HG03469 (cell line): ENCODE measurements around the gene ZNF503.

Experiments
- ATAC-seq: cut with Tn5 transposase; IDR thresholded peaks from one replicate; pipeline ENCODE4 v1.9.1; 2021; ENCODE audit warnings: mild to moderate bottlenecking, moderate library complexity, moderate number of reproducible peaks; ENCODE audit not compliant: unreplicated experiment

The ZNF503 gene

GRCh38 chr10:75407713-75408508 is 6.3 kb upstream of the ZNF503 start:
- no peak for ATAC-seq

GRCh38 chr10:75407224-75407712 is 5.7 kb upstream of the ZNF503 start:
- ATAC-seq = no peak

- no peak for ATAC-seq
Measured at GRCh38 chr10:75406462-75407223, 5.1 kb upstream of the ZNF503 start.

DNA sequence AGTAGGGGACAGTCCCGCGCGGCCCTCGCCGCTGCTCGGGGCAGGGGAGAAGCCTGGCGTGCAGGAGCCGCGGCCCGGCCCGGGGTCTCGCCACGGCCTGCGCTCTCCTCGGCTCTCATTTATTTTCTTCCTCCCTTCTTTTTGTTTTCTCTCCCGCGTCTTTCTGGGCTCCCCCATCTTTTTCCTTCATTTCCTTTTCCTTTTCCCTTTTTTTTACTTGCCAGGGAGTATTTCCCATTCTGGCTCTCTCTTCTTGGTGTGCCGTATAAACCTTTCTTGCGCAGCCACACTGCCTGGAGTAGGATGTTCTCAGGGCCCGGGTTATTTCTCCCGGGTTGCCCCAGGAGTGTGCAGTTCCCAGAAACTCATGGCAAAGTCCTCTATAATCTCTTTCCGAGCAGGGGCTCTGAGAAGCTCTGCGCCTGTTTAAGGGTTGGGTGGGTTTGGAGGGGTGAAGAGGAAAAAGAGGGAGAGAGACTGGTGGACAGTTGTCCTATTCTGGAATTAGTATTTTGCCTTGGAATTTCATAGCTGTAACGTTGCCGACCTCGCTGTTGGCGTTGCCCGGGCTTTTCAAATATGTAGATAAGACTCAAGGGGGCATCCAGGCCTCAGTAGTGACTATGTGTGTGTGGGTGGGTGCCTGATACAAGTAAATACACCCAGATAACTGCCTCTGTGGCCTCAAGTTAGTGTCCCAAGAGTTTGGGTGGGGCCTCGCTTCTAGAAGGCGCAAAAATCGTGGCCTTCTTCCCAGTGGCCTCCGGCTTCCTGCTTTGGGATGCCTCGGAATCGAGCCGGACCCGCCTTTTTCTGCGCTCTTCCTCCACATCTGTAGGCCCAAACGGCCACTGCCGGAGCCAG is 4.3 kb upstream of the ZNF503 start:
- ATAC-seq = no peak

- ATAC-seq = no peak
Measured at GRCh38 chr10:75404815-75405597, 3.4 kb upstream of the ZNF503 start.

DNA sequence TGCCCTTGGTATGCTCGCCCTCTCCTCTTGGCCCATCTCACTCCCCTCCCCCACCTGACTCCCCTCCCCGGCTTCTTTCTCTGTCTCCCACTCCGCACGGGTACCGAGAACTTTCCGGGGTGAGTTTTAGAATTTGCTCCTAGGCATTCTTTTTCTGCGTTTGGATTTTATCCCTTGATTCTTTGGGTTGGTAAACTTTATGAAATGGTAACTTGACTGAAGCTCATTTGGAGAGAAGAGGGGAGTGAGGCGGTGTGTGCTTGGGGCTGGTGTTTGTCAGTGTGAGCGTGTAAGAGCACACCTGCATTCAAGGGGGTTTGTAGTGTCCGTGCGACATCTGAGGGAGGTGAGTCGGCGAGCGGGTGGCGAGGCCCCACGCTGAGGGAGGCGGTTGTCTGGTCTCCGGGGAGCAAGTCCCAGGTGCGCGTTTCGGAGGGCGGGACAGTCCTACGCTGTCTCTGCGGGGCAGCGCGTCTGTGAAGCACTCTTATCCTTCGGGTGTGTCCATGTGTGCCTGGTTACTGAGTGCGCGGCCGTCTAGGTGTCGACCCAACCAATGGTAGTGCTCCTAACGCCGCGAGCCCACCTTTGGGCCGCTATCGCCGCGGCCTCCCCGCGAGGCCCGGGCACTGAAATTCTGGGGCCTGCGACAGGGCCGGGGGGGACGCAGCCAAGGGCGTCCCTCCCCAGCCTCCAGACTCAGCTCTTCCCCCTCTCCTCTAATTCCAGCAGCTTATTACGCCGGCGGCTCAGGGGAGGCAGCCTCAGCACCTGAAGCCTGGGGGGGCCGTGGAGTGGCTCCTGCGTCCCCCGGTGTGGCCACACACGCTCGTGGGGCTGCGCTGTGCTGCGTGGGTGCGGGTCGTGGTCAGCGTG is 2.6 kb upstream of the ZNF503 start:
- no peak for ATAC-seq

DNA sequence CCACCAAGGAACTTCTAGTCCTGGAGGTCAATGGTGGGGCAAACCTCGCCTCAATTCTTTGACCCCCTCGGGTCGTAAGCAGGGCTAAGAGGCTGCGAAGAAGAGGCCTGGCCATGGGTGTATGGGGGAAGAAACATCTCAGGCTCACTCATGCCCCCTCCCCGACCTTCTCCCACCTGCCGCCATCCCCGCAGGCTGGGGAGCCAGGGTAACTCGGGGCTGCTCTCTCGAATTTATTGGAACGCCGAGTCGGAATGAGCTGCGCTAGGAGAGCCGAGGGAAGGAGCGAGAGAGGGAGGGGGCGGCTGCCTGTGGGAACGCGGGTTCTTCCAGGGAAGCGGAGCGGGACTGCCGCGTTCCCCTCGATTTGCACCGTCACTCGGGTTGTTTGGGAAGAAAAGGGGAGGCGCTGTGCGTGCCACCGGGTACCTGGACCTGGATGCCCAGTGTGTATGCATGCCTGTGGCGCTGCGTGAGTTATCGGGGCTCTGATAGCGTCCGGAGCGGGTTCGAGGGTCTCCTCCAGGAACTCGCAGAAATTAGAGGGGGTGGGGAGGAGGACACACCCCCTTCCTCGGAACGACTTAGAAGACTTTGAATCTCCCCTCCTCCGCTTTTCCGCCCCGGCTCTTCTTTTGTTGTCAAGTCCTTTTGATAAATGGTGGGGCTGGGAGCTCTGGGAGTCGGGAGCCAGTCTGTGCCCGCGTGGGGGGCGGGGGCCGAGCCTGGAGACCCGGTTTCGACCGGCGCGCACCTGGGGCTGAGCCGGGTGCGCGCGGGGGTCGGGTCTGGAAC is 1.8 kb upstream of the ZNF503 start:
- no peak for ATAC-seq

DNA sequence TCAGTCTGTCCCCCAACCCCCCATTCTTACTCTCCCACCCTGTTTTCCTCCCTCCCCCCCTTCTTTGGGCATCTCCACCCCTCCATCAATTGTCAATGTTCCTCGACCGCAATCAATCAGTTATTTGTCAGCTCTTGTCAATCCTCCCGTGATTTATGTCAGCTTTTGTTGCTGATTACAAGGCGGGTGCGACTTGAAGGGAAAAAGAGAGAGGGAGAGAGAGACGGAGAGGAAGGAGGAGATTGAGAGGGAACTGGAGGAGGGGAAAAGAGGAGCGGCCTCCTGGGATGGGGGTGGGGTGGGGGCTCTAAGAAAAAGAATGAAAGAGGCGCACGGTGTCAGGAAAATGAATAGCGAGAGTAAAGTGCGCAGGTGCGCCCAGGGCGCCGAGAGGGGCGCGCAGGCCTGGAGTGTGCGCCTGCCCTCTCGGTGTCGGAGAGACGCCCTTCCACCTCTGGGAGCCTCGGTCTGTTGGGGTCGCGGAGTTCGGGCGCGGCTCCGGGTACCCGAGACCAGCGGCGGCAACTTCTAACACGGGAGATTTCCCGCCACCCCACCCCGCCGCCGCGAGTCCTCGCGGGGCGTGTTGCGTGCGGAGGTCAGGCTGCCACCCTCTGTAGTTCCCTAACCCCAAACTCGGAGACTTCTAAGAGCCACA is 1.1 kb upstream of the ZNF503 start:
- ATAC-seq = no peak

- peak; percentile 13 for ATAC-seq
Measured at GRCh38 chr10:75400771-75401568, 594 bp downstream of the ZNF503 start.

DNA sequence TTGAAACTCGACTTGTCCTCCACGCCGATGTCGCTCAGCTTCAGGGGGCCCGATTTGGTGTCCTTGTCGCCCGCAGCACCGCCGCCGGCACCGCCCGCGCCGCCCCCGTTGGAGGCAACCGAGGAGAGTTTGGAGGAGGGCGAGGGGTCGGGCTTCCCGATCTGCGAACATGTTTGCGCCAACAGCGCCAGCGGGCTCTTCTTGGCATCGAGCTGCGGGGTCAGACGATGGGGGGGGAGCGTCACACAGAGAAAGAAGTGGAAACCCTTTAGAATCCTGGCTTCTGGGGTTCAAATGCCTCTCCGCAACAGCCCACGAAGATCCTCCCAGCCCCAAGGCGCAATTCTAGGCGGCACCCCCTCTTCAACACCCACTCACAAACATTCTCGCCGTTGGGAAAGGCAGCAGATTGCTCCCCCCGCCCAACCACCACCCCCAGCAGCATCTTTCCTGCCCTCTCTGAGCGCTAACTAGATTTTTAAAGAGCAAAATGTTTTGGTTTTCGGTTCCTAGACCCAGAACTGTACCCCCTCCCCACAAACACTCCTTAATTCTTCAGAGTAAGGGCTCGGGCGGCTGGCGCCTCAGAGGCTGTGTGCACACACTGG is 1.3 kb downstream of the ZNF503 start:
- no peak for ATAC-seq

- no peak for ATAC-seq
Measured at GRCh38 chr10:75399461-75400162, 2.0 kb downstream of the ZNF503 start.

DNA sequence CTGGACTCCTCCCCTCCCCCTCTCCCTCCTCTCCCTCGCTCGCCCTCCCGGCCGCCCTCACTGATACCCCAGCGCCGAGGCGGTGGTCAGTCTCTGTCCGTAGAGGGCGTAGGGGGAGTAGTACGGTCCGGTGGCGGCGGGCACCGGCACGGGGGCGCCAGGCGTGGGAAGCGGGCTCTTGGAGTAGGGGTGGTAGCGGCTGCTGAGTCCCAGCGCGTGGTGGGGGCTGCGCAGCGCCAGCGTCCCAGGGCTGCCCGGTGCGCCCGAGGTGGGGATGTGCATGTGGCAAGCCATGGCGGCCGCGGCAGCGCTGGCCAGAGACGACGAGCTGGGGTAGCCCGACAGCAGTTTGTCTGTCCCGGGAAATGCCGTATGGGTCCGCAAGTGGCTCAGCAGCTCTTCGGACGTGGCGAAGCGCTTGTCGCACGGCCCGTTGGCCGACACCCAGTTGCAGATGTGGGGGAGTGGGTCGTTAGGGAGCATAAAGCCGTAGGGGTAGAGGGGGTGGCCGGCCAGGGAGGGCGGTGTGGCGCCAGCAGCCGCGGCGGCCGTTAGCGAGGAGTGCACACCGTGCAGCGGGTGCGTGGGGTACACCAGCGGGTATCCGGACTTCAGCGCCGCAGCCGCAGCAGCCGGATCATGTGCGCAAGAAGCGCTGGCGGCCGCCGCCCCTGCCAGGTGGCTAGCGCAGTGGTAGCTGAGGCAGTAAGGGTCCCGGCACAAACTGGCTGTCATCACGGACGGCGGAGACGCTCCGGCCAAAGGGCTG is 2.7 kb downstream of the ZNF503 start:
- no peak for ATAC-seq

DNA sequence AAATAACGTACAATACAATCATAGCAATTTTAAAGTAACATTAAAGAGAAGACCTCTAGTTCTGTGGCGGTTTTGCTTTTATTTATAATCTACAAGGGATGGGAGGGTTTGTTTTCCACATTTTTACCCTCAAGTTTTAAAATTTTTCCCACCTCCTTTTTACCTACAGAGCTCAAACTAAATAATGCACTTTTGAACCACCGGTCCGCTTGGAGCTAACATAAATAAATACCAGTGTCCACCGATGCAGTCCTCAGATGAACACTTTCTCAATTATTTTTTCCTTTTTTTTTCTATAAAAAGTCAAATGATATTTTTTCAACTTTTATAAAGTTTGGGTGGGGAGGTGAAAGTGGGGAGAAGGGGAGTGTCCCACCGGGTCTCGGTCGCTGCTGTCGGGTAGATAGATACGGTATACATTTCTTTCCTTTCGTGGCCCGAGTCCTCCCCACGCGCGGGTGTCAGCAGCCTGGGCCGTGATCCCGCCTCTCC is 3.3 kb downstream of the ZNF503 start:
- no peak for ATAC-seq

DNA sequence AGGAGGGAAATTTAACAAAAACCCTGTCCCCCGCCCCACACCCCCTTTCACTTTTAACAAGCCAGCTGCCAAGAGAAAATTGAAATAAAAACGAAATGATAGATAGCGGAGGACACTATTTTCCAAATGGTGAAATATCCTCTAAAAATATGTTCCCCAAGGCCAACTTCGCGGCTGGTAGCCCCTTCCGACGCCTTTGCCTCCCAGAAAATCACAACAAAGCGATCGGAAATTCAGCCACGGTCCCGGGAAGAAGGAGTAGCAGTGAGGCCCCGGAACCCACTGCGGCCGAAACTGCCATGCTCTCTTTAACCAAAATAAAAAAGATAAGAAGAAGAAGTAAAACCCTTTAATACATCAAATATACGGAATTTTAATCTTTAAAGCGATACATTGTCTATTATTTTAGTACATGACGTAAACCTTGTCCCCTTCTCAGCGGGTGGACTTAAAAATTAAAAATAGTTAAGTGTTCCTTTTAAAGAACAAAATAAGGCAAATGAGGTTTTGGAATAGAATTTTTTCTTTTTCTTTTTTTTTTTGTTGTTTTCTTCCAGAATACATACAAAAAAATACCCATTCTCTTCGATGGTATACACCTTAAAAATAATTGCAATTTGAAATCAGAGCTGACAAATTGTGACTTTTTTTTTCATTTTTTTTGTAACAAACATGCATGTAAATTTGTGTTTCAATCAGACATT is 3.9 kb downstream of the ZNF503 start:
- ATAC-seq = no peak
